ENCODE measurements around the gene GOT2. TPM values are rescaled to one million over a fixed set of nuclear protein-coding genes. Genes with fewer than 3 reads are reported as not detected.
"Not testable (repeated sequence)": the region's sequence is repeated elsewhere in the genome, so short reads cannot be mapped to it uniquely, and the experiment has no call there.

The GOT2 gene
- total RNA-seq, 2 donors from 2014 or later = 120 to 131 TPM

- H3K9me3 ChIP-seq = no peaks in the 10 kb centered on the region
- 93% methylated on average over 4 of the region's 4 CpGs for WGBS
- intact Hi-C loops (cut with DNase I) = loop anchor here (5.0 kb wide), 1 partner anchor 79 kb away; no protein-coding TSS in a partner anchor
- TF ChIP-seq POLR2AphosphoS5 (IDR thresholded peaks at IDR 0.05) = no peak
- no peak for TF ChIP-seq POLR2A (IDR thresholded peaks at IDR 0.05)
- TF ChIP-seq, protein P1, sequence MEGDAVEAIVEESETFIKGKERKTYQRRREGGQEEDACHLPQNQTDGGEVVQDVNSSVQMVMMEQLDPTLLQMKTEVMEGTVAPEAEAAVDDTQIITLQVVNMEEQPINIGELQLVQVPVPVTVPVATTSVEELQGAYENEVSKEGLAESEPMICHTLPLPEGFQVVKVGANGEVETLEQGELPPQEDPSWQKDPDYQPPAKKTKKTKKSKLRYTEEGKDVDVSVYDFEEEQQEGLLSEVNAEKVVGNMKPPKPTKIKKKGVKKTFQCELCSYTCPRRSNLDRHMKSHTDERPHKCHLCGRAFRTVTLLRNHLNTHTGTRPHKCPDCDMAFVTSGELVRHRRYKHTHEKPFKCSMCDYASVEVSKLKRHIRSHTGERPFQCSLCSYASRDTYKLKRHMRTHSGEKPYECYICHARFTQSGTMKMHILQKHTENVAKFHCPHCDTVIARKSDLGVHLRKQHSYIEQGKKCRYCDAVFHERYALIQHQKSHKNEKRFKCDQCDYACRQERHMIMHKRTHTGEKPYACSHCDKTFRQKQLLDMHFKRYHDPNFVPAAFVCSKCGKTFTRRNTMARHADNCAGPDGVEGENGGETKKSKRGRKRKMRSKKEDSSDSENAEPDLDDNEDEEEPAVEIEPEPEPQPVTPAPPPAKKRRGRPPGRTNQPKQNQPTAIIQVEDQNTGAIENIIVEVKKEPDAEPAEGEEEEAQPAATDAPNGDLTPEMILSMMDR (IDR thresholded peaks at IDR 0.05) = no peak
- H3K27me3 ChIP-seq (replicated peaks; ENCODE audit: insufficient read depth) = no peaks in the 10 kb centered on the region
- no peak for DNase-seq (ENCODE audit: low spot score)
- no peak overlapping the region for H3K27ac ChIP-seq
- no peaks in the 10 kb centered on the region for H3K36me3 ChIP-seq
- H3K4me1 ChIP-seq (replicated peaks) = no peaks in the 10 kb centered on the region
- H3K4me3 ChIP-seq = no peak overlapping the region
Observed at GRCh38 chr16:58678269-58678668, 55.8 kb downstream of the GOT2 start.

- 94% methylated on average over 18 of the region's 18 CpGs for WGBS
- Histone ChIP-seq H3K4me1 (replicated peaks) (no peaks in the 10 kb centered on the region), H3K36me3 (no peaks in the 10 kb centered on the region), H3K4me3 (no peak overlapping the region), H3K9me3 (no peaks in the 10 kb centered on the region), H3K27ac (no peak overlapping the region), H3K27me3 (replicated peaks; ENCODE audit: insufficient read depth) (no peaks in the 10 kb centered on the region)
- TF ChIP-seq POLR2A (IDR thresholded peaks at IDR 0.05) (no peak), POLR2AphosphoS5 (IDR thresholded peaks at IDR 0.05) (no peak)
- TF ChIP-seq, protein P1 (IDR thresholded peaks at IDR 0.05) = no peak
- DNase-seq (ENCODE audit: low spot score) = no peak
- intact Hi-C loops (cut with DNase I) = no loop called here
Observed at GRCh38 chr16:58670946-58671583, 63.1 kb downstream of the GOT2 start.

- intact Hi-C loops (cut with DNase I) = no loop called here
- no peak for TF ChIP-seq POLR2A (IDR thresholded peaks at IDR 0.05)
- TF ChIP-seq POLR2AphosphoS5 (IDR thresholded peaks at IDR 0.05) = no peak
- TF ChIP-seq, protein P1 (IDR thresholded peaks at IDR 0.05) = no peak
- Histone ChIP-seq H3K36me3 (no peaks in the 10 kb centered on the region), H3K4me3 (no peak overlapping the region), H3K9me3 (no peaks in the 10 kb centered on the region), H3K4me1 (replicated peaks) (no peaks in the 10 kb centered on the region), H3K27me3 (replicated peaks; ENCODE audit: insufficient read depth) (no peaks in the 10 kb centered on the region), H3K27ac (no peak overlapping the region)
- DNase-seq (ENCODE audit: low spot score) = no peak
Observed at GRCh38 chr16:58670177-58670576, 63.9 kb downstream of the GOT2 start.

GRCh38 chr16:58665200-58665599 lies 68.9 kb downstream of the GOT2 start:
- Histone ChIP-seq H3K4me3 (no peak overlapping the region), H3K36me3 (no peaks in the 10 kb centered on the region), H3K9me3 (no peaks in the 10 kb centered on the region), H3K27ac (no peak overlapping the region), H3K4me1 (replicated peaks) (no peaks in the 10 kb centered on the region), H3K27me3 (replicated peaks; ENCODE audit: insufficient read depth) (no peaks in the 10 kb centered on the region)
- 85% methylated on average over 8 of the region's 8 CpGs for WGBS
- intact Hi-C loops (cut with DNase I) = loop anchor here (10.0 kb wide), 1 partner anchor 330 kb away; no protein-coding TSS in a partner anchor
- TF ChIP-seq POLR2A (IDR thresholded peaks at IDR 0.05) (no peak), POLR2AphosphoS5 (IDR thresholded peaks at IDR 0.05) (no peak)
- TF ChIP-seq, protein P1 (IDR thresholded peaks at IDR 0.05) = no peak
- DNase-seq (ENCODE audit: low spot score) = no peak

DNA sequence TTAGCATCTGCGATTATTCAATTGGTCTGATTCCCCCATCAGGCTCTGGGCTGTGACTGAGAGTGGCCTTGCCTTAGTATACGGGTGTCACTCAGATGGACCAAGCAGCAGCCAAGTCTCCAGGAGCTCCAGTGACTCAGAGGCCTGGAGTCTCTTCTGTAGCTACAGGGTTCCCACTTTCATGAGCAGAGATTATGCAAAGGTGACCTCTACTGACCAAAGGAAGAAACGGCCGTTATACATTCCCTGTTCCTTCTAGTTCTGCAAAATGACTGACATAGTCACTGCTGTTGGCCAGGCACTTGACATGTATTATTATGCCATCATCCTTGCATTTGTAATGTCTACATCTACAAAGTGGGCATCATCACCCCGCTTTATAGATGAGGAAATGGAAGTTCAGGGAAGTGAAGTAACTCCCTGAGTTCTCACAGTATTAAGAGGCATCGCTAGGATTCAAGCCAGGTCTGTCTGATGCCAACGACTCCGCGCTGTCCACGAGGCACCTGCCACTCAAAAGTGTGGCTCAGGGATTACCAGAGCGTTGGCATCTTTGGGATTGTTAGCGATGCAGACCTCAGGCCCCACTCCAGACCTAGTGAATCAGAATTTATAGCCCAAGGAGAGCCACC lies 72.8 kb downstream of the GOT2 start:
- no peak overlapping the region for H3K4me3 ChIP-seq
- H3K27me3 ChIP-seq (replicated peaks; ENCODE audit: insufficient read depth) = no peaks in the 10 kb centered on the region
- no peaks in the 10 kb centered on the region for H3K36me3 ChIP-seq
- intact Hi-C loops (cut with DNase I) = loop anchor here (10.0 kb wide), 1 partner anchor 327 kb away; no protein-coding TSS in a partner anchor
- H3K27ac ChIP-seq = no peak overlapping the region
- no peaks in the 10 kb centered on the region for H3K9me3 ChIP-seq
- TF ChIP-seq, protein P1 (IDR thresholded peaks at IDR 0.05) = peak in 3 of 4 experiments; percentile 31 to 57 (median 43)
- TF ChIP-seq POLR2AphosphoS5 (IDR thresholded peaks at IDR 0.05) (peak; percentile 22), POLR2A (IDR thresholded peaks at IDR 0.05) (no peak)
- 38% methylated on average over 12 of the region's 12 CpGs for WGBS
- H3K4me1 ChIP-seq (replicated peaks) = no peaks in the 10 kb centered on the region
- peak; percentile 39 for DNase-seq (ENCODE audit: low spot score)

- H3K4me3 ChIP-seq; DNase-seq (ENCODE audit: low spot score); H3K27ac ChIP-seq; H3K9me3 ChIP-seq; H3K4me1 ChIP-seq (replicated peaks); H3K27me3 ChIP-seq (replicated peaks; ENCODE audit: insufficient read depth); H3K36me3 ChIP-seq: not testable (repeated sequence)
- intact Hi-C loops (cut with DNase I) = loop anchor here (10.0 kb wide), 1 partner anchor 325 kb away; no protein-coding TSS in a partner anchor
- WGBS = 84% methylated on average over 11 of the region's 11 CpGs
Observed at GRCh38 chr16:58659911-58660310, 74.2 kb downstream of the GOT2 start.

Measured in prostate gland (tissue), 2 donors.